Measurements from ENCODE around the gene CDK5R1.
A peak's percentile ranks its signal among the peaks of the same experiment; 100 is the strongest.
"Not testable (repeated sequence)": the region's sequence is repeated elsewhere in the genome, so short reads cannot be mapped to it uniquely, and the experiment has no call there.

Gene CDK5R1

DNA sequence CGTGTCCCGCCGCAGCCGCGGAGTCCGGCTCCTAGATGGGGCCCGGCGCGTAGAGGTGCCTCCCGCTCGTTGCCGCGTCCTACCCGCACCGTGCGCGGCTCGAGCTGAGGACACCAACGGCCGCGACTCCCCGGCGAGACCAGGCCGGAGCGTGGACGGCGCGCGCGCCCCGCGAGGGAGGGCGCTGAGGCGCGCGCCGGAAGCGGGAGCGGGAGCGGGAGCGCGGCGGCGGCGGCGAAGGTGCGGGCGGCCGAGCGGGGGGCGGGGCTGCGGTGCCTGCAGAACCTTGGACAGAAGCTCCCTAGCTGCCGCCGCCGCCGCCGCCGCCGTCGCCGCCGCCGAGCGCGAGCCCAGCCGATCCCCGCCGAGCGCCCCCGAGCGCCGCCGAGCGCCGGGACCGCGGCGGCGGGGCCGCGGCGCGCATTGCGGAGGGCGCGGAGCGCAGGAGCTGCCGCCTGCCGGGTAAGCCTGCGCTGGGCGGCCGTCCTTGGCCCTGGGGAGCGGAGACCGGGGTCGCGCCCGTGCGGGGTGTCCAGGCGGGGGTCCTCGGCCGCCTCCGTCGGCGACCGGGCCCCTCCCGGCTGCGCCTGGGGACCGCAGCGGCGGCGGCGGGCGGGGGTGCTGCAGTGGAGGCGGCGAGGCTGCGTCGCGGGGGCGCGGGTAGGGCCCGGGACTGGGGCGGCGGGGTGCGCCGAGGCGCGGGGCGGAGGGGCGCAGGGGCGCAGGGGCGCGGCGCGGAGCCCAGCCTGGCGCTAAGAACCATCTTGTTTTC, at the start of gene CDK5R1:
TSS of gene CDK5R1 (plus strand) at position 293 of the 772 bp plus-strand sequence. CDS start 628 bp downstream, outside the sequence.
- peak in 48 of 58 donors; percentile 52 to 90 (median 80) for DNase-seq

DNA sequence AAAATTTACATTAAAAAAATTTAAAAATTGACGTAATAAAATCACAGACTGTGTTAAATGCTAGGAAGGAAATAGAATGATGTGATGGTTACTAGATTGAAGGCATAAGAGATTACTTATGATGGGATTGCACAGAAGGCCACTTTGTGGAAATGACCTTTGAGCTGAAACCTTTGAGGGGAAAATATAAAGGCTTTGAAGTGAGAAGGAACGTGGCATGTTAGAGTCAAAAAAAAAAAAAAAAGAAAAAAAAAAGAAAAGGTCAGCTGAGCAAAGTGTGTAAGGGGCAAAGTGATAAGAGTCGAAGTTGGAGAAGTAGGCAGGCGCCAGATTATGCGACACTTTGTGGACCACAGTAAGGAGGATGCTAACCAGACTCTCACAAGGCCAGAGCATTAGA, 46.1 kb upstream of the CDK5R1 start:
- DNase-seq: no peak

DNA sequence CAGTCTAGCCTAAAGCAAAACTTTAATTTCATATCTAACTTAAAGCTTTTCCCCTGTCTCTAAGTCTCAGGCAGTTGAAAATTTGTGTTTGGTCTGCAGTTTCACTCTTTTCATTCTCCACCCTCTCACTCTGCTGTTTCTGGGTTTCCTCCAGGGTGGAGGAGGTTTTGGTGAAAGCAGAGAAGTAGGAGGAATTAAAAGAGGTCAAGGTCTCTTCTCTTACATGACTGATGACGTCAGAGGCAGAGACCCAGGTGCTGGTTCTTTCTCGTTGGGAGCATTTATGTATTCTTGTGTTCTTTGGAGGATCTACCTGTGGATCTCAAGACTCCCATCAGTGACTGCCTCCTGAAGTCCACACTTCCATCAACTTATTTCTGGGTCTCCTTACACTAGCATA, 44.9 kb upstream of the CDK5R1 start:
- no peak for DNase-seq

DNA sequence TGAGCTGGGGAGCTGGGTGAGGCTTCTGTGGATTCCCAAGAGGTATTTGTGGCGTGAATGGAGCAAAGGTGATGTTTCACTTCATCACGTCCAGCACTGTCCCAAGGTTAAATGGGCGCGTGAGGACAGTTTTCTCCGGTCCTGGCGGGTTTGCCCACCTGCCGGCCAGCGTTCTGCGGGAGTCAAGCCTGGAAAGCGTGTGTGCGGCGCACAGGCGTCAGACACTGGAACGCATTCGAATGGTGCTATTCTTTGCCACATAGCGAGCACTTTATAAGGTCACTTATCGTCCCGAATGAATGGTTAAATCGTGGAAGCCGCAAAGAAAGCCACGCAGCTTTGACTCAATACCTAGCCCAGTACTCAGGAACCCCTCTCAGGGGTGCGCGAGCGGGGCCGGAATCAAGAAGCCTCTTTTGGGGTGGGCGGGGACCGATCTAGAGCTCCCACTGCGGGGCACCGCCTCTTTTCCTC, 42.9 kb upstream of the CDK5R1 start:
- peak in 6 of 58 donors; percentile 35 to 60 (median 44) for DNase-seq

DNA sequence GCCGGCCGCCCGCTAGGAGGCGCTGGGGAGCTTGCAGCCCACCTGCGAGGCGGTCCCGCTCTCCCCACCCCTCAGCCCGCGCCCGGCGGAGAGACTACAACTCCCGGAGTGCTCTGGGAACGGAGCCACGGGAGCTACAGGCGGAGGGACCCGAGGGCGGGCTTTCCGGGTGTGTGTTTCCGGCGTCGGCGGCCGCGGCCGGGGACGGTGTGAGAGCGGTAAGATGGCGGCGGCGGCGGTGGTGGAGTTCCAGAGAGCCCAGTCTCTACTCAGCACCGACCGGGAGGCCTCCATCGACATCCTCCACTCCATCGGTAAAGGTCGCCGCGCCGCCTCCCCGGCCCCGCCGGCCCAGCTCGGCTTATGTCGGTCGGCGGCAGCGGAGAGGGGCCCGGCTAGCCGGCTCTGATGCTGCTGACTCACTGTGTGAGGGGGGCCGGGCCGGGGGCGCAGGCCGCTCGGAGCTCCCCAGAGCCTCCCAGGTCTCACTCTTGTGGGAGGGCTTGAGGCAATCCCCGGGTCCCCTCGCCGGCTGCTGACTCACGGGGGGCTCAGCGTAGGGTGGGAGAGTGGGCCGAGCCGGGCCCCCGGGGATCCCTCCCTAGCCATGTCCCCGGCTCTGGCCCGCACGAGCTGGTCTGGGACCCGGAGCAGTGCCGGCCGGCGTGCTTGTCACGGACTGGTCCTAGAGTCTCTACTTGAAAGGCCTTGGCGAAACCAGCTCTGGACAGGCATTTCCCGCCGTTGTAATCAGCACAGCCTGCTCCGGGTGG, 42.3 kb upstream of the CDK5R1 start, which contains the start of gene PSMD11:
TSS of gene PSMD11 (plus strand) at position 210 of the 773 bp plus-strand sequence. CDS start at position 224, 14 bp downstream.
- peak; percentile 57 to 99 (median 93) for DNase-seq

DNA sequence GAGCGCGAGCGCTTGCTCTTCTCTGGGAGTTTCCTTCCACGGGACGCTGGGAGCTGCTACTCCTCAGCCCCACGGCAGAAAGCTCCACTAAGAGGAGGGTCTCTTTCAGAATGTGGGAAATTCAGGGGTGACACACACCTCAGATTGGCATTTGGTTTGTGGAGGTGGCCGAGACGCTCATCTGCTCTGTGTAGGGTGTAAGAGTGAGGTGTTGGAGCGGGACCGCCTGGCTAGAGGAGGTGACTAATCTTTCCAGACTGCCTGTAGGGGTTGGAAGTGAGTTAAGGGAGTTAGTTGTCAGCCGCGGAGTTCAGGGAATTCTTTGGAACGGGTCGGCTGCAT, 41.7 kb upstream of the CDK5R1 start:
- DNase-seq: peak in 18 of 58 donors; percentile 10 to 69 (median 24)

DNA sequence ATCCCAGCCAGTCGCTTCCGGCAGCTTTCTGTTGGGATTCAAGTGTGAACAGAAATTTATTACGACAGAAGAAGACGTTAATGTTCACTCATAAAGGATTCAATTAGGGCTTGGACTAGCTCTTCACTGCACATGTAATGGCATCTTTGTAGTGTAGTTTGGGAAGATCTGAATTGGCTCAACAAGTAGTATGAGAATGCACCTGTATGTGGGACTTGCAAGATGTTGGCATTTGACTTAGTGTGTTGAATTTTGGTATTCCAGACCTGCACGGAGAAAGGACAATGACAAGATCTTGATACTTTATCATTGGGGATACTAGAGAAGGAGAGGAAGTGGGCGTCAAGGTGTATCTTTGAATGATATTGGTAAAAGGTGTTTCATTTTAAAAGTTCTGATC, 41.3 kb upstream of the CDK5R1 start:
- no peak for DNase-seq

DNA sequence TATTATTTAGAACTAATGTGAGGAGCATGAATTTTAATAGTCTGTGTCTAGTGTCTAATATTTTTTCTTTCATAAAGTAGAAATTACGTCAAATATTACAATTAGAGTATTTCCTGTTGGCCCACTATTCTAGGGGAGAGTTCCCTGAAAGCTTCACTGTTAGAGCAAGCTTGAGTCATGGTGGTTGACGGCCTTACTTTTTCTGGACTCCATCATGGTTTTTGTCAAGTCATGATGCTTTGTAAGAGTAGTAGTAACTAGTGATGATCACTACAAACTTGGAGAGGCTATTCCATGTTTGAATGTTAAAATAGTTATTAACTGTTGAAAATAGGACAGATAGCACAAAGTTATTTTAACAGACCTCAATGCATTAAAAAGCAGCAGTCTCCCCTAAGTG, 40.8 kb upstream of the CDK5R1 start:
- no peak for DNase-seq

DNA sequence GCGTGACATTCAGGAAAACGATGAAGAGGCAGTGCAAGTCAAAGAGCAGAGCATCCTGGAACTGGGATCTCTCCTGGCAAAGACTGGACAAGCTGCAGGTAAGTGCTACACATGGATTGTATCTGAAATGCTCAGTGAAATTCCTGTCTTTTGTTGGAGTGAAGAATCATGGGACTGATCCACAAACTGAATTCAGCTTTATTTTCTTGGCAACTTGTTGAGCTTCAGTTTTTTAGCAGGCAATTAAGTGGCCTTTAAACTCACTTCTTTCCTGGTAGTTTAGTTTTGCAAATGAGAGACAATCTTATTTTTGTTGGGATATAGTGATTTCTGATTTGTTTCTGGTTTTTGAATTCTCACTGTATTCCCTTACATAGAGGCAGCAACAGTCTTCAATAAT, 39.8 kb upstream of the CDK5R1 start:
- no peak for DNase-seq

DNA sequence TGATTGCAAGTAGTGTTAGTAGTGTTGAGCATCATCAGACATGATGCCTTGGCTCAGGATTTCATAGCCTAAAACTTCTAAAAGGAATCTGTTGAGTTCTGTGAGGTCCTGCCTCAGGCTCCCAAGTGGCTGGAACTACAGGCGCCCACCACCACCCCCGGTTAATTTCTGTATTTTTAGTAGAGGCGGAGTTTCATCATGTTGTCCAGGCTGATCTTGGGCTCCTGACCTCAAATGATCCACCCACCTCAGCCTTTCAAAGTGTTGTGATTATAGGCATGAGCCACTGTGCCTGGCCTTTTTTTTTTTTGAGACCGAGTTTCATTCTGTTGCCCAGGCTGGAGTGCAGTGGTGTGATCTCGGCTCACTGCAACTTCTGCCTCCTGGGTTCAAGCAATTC, 36.8 kb upstream of the CDK5R1 start:
- no peak for DNase-seq

DNA sequence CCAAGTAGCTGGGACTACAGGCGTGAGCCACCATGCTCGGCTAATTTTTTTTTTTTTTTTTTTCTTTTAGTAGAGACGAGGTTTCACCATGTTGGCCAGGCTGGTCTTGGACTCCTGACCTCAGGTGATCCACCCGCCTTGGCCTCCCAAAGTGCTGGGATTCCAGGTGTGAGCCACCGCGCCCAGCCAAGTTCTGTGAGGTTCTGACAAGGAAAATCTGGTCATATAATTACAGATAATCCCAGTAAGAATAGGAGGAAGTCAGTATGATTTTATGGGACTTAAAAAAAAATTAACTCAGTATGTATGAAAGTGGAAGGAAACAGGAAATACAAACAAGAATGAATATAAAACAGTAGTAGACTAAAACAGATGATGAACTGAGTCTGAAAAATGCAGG, 36.4 kb upstream of the CDK5R1 start:
- DNase-seq: not testable (repeated sequence)

DNA sequence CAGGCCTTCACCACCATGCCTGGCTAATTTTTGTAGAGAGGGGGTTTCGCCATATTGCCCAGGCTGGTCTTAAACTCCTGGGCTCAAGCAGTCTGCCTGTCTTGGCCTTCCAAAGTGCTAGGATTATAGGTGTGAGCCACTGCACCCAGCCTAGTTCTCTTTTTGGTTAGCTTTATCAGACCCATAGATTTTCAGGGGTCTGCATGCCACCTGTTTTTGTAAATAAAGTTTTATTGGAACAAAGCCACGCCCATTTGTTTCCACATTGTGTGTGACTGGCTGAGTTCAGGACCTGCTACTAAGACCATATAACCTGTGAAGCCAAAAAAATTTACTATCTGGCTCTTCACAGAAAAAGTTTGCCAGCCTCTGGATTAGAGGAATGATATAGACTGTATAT, 34.9 kb upstream of the CDK5R1 start:
- no peak for DNase-seq

DNA sequence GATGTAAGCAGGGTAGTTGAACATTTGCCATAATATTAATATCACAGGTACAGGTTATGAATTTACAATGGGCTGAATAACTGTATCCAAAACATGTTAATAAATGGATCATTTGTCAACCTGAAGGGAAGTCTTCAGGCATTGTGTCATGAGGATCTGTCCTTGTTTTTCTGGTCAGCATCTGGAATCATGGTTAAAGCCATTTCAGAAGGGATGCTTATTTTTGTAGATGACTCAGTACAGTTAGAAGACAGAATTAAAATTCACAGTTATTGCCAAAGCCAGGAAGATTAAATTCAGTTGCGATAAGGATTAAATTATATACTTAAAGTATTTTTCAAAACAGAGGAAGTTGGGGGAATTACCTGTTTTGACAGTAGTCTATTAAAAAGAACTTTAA, 34.5 kb upstream of the CDK5R1 start:
- DNase-seq: no peak

DNA sequence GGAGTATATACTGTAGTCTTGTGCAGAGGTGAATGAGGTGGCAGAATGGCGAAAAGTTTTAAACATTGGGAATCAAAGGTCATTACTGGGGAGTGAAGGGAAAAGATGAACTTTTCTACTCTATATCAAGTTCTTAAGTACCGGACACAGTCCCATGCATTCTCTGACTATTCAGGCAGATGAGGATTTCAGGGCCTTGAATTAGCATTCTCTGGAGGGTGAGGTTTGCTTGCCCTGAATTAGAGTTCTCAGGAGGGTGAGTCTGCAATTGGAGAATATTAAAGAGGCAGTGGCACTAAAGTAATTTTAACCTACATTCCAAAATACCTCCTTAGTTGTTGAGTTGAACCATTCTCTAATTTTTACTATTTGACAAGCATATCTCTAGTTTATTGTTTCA, 33.4 kb upstream of the CDK5R1 start:
- no peak for DNase-seq

DNA sequence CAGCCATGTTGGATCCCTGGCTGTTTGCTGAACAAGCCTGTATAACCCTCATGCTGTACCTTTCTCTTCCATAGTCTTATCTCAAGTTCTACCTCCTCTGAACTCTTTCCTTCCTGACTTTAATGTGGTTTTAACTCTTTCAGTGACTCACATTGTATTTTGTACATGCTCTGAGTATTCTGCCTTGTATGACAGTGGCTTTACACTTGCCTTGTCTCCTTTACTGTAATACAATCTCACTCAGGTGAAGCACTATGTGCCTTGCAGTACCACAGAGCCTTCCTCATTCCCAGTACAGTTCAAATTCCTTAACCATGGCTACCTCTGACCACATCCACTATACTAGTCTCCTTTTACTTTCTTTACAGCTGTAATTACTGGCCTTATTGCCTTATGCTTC, 28.4 kb upstream of the CDK5R1 start:
- DNase-seq: no peak

DNA sequence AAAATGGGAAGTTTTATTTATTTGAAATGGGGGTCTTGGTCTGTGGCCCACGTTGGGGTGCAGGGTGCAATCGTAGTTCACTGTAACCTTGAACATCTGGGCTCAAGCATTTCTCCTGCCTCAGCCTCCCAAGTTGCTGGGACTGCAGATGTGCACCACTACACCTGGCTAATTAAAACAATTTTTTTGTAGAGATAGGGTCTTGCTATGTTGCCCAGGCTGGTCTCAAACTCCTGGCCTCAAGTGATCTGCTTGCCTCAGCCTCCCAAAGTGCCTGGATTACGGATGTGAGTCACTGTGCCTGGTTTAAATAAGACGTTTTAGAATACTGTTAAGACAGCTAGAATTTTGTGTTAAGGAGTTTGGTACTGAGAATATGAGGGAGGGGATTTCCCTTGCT, 26.7 kb upstream of the CDK5R1 start:
- DNase-seq: no peak

DNA sequence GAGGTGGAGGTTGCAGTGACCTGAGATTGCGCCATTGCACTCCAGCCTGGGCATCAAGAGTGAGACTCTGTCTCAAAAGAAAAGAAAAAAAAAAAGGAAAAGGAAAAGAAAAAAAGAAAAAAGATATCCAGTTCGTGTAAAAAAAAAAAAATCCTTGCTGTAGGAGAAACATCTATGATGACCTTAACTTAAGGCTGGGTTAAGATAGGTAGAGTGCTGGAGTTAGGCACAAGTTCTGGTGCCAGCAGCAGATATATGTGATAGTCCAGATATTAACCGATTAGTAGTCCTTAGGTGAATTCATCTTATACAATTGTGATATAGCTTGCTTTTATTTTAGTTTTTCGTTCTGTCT, 25.3 kb upstream of the CDK5R1 start:
- no peak for DNase-seq

DNA sequence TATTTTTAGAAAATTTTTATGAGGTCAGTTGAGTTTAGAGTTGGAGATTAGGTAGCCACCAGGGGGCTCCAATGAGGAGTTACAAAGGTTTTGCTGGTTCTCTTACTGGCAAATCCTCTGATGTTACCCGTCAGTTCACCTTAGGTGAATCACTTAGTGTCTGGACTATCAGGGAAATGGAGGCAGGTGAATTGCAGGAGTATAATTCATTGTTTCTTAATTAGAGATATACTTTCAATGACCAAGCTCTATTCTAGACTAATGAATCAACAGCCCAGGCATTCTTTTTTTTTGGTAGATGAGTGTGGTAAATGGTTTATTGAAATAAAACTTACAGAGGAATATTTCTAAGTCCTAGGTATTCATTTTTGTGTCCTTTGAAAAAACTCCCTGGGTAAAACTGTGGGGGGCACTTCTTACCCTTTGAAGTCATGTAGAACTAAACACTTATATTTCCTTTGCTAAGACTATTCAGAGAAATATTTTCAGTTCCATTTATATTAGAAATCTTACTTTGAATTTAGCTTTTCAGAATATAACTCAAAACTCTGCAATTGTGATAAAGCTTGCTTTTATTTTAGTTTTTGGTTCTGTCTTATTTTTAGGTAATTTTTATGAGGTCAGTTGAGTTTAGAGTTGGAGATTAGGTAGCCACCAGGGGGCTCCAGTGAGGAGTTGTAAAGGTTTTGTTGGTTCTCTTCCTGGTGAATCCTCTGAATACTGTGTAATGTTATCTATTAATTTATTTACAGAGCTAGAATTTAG, 24.8 kb upstream of the CDK5R1 start:
- peak in 10 of 58 donors; percentile 7 to 45 (median 14) for DNase-seq

DNA sequence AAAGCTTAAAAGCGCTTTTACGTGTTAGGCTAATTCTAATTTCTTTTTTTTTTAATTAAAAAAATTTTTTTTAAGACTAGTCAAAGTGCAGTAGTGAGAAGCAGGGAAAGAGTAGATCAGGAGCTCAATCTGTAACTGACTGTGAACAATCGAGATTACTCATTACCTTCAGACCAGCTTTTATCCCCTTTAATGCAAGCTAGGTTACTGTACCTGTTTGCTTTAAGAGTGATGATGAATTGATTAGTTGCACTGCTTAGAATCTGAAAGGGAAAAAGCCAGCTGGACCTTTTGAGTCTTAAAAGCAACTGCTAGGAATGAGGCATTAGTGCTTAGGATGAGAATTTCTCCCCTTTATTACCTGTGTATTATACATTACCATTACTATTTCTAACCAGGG, 23.5 kb upstream of the CDK5R1 start:
- DNase-seq: no peak

DNA sequence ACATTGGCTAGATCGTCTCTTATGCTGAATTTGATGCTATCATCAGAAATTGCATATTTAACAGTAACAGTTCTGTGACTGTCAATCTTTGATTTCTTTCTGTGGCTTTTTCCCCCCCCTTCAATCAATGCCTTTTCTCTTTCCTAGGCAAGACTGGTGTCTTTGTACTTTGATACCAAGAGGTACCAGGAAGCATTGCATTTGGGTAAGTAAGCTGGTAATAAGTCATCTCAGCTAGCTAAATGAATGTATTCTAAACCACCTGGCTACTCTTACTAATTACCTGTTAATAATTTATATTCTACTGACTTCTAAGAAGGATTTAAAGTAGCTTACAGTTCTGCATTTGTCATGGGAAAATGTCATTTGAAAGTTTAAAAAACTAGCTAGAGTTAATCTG, 22.4 kb upstream of the CDK5R1 start:
- no peak for DNase-seq

DNA sequence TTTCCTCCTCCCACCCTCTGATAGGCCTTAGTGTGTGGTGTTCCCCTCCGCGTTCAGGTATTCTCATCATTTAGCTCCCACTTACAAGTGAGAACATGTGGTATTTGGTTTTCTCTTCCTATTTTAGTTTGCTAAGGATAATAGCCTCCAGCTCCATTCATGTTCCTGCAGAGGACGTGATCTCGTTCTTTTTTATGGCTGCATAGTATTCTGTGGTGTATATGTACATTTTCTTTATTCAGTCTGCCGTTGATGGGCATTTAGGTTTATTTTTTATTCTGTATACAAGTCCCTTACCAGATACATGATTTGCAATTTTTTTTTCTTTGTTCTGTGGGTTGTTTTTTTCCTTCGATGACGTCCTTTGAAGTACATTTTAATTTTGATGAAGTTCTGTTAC, 18.8 kb upstream of the CDK5R1 start:
- DNase-seq: no peak

All from anterior cingulate cortex (tissue), 58 donors.